ENCODE data around the gene AREG. TPM values are rescaled to one million over a fixed set of nuclear protein-coding genes. Genes with fewer than 3 reads are reported as not detected.

Gene AREG
- total RNA-seq, 1 donor from 2014 or later, result 17.1 TPM

DNA sequence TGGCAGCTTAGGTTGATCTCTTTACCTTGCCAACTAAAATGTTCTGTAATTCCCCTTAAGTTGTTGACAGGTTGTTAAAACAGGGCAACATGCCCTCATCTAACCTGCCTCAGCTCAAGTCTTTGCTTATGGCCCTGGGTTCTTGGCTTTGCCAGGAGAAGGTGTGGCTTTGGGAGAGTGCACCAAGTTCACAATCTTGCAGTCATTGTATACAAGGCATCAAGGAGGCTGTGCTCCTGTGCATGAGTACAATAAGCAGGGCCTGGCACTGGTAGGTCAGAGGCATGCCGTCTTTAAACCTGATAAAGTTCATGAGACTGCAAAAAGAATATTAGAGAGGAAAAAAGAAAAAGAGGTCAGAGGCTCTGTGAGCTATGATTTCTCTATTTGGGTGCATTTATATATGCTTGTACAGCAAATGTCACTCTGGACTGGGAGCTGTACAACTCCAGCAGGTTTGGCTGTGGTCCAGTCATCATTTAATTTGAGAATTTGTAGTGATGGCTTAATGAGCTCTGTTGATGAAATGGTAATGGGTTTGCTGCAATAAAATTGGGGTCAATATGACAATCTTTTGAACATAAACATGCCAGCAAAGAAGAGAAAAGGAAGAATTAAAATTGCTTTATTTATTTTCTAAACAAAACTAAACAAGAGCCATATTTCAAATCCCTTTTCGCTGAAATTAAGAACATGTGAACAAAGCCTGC is 30.3 kb downstream of the AREG start:
- TF ChIP-seq, protein P1, sequence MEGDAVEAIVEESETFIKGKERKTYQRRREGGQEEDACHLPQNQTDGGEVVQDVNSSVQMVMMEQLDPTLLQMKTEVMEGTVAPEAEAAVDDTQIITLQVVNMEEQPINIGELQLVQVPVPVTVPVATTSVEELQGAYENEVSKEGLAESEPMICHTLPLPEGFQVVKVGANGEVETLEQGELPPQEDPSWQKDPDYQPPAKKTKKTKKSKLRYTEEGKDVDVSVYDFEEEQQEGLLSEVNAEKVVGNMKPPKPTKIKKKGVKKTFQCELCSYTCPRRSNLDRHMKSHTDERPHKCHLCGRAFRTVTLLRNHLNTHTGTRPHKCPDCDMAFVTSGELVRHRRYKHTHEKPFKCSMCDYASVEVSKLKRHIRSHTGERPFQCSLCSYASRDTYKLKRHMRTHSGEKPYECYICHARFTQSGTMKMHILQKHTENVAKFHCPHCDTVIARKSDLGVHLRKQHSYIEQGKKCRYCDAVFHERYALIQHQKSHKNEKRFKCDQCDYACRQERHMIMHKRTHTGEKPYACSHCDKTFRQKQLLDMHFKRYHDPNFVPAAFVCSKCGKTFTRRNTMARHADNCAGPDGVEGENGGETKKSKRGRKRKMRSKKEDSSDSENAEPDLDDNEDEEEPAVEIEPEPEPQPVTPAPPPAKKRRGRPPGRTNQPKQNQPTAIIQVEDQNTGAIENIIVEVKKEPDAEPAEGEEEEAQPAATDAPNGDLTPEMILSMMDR (conservative IDR thresholded peaks at IDR 0.05), result no peak
- Mint-ChIP-seq H3K4me3 (no peak overlapping the region), H3K27me3 (no peaks in the 10 kb centered on the region), H3K27ac (no peak overlapping the region), H3K4me1 (ENCODE audit: unreplicated experiment) (peaks cover 15% of the 10 kb centered on the region), H3K9me3 (no peaks in the 10 kb centered on the region), H3K36me3 (no peaks in the 10 kb centered on the region)
- DNase-seq (ENCODE audit: extremely low spot score, unreplicated experiment), result no peak

GRCh38 chr4:74475946-74476345 is 31.0 kb downstream of the AREG start:
- DNase-seq (ENCODE audit: extremely low spot score, unreplicated experiment), result no peak
- Mint-ChIP-seq H3K27me3 (no peaks in the 10 kb centered on the region), H3K9me3 (no peaks in the 10 kb centered on the region), H3K4me1 (ENCODE audit: unreplicated experiment) (peaks cover 17% of the 10 kb centered on the region), H3K36me3 (no peaks in the 10 kb centered on the region), H3K27ac (no peak overlapping the region), H3K4me3 (no peak overlapping the region)
- TF ChIP-seq, protein P1 (conservative IDR thresholded peaks at IDR 0.05), result no peak

DNA sequence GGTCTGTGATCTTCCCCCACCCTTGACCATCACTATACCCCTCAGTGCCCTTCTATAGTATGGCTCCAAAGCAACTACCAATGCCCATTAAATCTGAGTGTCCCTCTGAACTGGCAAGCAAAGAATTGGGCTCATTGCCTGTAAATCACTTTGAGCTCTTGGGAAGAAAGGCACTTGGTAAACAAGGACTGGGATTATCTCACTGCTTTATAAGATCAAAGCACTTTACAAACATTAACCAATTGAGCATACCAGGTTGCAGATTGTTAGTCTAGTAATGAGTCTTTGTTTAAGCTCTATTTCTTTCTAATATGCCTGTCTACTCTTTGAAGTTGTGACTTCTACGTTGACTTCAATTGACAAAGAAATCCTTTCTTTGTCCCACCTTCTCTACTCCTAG is 34.1 kb downstream of the AREG start:
- Mint-ChIP-seq H3K9me3 (no peaks in the 10 kb centered on the region), H3K27me3 (no peaks in the 10 kb centered on the region), H3K4me3 (no peak overlapping the region), H3K27ac (no peak overlapping the region), H3K36me3 (no peaks in the 10 kb centered on the region), H3K4me1 (ENCODE audit: unreplicated experiment) (peaks cover 12% of the 10 kb centered on the region)
- DNase-seq (ENCODE audit: extremely low spot score, unreplicated experiment), result no peak
- TF ChIP-seq, protein P1 (conservative IDR thresholded peaks at IDR 0.05), result no peak

GRCh38 chr4:74480267-74480666 is 35.3 kb downstream of the AREG start:
- no peaks in the 10 kb centered on the region for H3K9me3 Mint-ChIP-seq
- TF ChIP-seq, protein P1 (conservative IDR thresholded peaks at IDR 0.05), result no peak
- no peak for DNase-seq (ENCODE audit: extremely low spot score, unreplicated experiment)
- peaks cover 3% of the 10 kb centered on the region for H3K4me1 Mint-ChIP-seq (ENCODE audit: unreplicated experiment)
- H3K27ac Mint-ChIP-seq, result peak overlapping the region; percentile 26
- H3K27me3 Mint-ChIP-seq, result no peaks in the 10 kb centered on the region
- no peaks in the 10 kb centered on the region for H3K36me3 Mint-ChIP-seq
- H3K4me3 Mint-ChIP-seq, result peak overlapping the region; percentile 35

DNA sequence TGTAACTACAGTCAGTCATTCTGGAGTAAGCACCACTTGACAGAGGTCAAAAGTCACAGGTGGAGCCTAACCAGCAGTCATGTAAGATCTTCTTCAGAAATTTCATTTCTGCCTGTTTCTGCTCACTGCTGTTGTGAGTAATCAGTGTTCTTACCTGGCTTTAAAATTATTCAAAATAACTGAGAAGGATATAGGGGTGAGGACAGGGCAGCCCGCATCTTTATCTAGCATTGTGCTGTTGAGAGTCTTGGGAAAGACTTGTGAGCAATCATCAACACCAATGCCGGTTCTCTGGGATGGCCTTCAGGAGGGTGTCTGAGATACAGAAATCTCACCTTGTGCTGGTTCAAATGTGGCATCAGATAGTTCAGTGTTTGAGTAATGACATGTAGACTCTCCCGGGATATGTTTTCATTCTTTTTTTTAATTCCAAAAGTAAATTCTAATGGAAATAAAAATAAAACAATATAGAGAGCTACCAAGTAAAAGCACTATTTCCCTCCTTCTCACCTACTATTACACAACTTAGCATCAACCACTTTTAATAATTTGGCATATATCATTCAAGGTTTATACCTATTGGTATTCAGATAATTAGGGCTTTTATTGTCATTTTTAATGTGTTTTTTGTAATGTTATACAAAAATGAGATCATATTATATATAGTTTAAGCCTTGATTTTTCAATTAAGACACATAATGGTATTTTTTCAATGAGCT is 37.1 kb downstream of the AREG start:
- TF ChIP-seq, protein P1 (conservative IDR thresholded peaks at IDR 0.05), result no peak
- no peaks in the 10 kb centered on the region for H3K27me3 Mint-ChIP-seq
- no peaks in the 10 kb centered on the region for H3K36me3 Mint-ChIP-seq
- no peak overlapping the region for H3K4me3 Mint-ChIP-seq
- peaks cover 3% of the 10 kb centered on the region for H3K4me1 Mint-ChIP-seq (ENCODE audit: unreplicated experiment)
- DNase-seq (ENCODE audit: extremely low spot score, unreplicated experiment), result no peak
- H3K27ac Mint-ChIP-seq, result no peak overlapping the region
- H3K9me3 Mint-ChIP-seq, result no peaks in the 10 kb centered on the region
